ENCODE data around the gene SLC35B1.
"Not testable (repeated sequence)": the region's sequence is repeated elsewhere in the genome, so short reads cannot be mapped to it uniquely, and the experiment has no call there.

The SLC35B1 gene

GRCh38 chr17:49699966-49700575, 7.7 kb downstream of the SLC35B1 start:
- DNase-seq (ENCODE audit: low spot score), result no peak

- DNase-seq (ENCODE audit: low spot score), result no peak
These were observed 9.8 kb downstream of the SLC35B1 start for GRCh38 chr17:49698005-49698404.

- DNase-seq (ENCODE audit: low spot score), result peak; percentile 73
These were observed 11.5 kb downstream of the SLC35B1 start for GRCh38 chr17:49696233-49696761.

- DNase-seq (ENCODE audit: low spot score), result no peak
These were observed 12.0 kb downstream of the SLC35B1 start for GRCh38 chr17:49695698-49696232.

- DNase-seq (ENCODE audit: low spot score), result peak; percentile 71
These were observed 12.7 kb downstream of the SLC35B1 start for GRCh38 chr17:49694847-49695697.

- no peak for DNase-seq (ENCODE audit: low spot score)
These were observed 15.0 kb downstream of the SLC35B1 start for GRCh38 chr17:49692751-49693150.

GRCh38 chr17:49691677-49692191, 16.0 kb downstream of the SLC35B1 start:
- no peak for DNase-seq (ENCODE audit: low spot score)

GRCh38 chr17:49691086-49691676, 16.6 kb downstream of the SLC35B1 start:
- DNase-seq (ENCODE audit: low spot score), result no peak

- DNase-seq (ENCODE audit: low spot score), result no peak
These were observed 17.5 kb downstream of the SLC35B1 start for GRCh38 chr17:49690256-49690655.

- no peak for DNase-seq (ENCODE audit: low spot score)
These were observed 18.9 kb downstream of the SLC35B1 start for GRCh38 chr17:49688848-49689247.

- no peak for DNase-seq (ENCODE audit: low spot score)
These were observed 19.8 kb downstream of the SLC35B1 start for GRCh38 chr17:49687878-49688491.

- DNase-seq (ENCODE audit: low spot score), result no peak
These were observed 26.4 kb downstream of the SLC35B1 start for GRCh38 chr17:49681106-49681979.

- DNase-seq (ENCODE audit: low spot score), result no peak
These were observed 27.4 kb downstream of the SLC35B1 start for GRCh38 chr17:49680314-49680713.

- peak; percentile 99 for DNase-seq (ENCODE audit: low spot score)
These were observed 29.6 kb downstream of the SLC35B1 start, which contains the start of gene SPOP for GRCh38 chr17:49677933-49678847. Gene SPOP (minus strand): TSS chr17:49678097. CDS start chr17:49622810, 55,287 bp downstream.

GRCh38 chr17:49677134-49677932, 30.4 kb downstream of the SLC35B1 start:
- DNase-seq (ENCODE audit: low spot score), result peak; percentile 96

GRCh38 chr17:49676276-49676868, 31.4 kb downstream of the SLC35B1 start:
- peak; percentile 72 for DNase-seq (ENCODE audit: low spot score)

- DNase-seq (ENCODE audit: low spot score), result no peak
These were observed 33.3 kb downstream of the SLC35B1 start for GRCh38 chr17:49674507-49674906.

GRCh38 chr17:49673679-49674078, 34.1 kb downstream of the SLC35B1 start:
- not testable (repeated sequence) for DNase-seq (ENCODE audit: low spot score)
